GM23338 (cell line): ENCODE data around the gene NEMF. TPM values are rescaled to one million over a fixed set of nuclear protein-coding genes. Genes with fewer than 3 reads are reported as not detected.
A peak's percentile ranks its signal among the peaks of the same experiment; 100 is the strongest.

Experiments
- ATAC-seq: fragments of 200-7000 bp; cut with Tn5 transposase; 3 replicates; pipeline ENCODE4 v1.9.1; 2020
- DNase-seq: peaks from one replicate; pipeline ENCODE4 v3.0.0-alpha.2; 2015; ENCODE audit warnings: low spot score
- H2AFZ ChIP-seq: fragments of 200-600 bp; sonication (generic); 2 replicates; pipeline ENCODE4 v1.8.0; 2016; ENCODE audit warnings: antibody characterized with exemption, mild to moderate bottlenecking, moderate library complexity
- H3F3A ChIP-seq: fragments of 200-600 bp; sonication (generic); replicated peaks from 2 replicates; pipeline ENCODE4 v1.8.0; 2017; ENCODE audit warnings: antibody characterized with exemption, mixed run types, low read depth
- H3K27ac ChIP-seq: fragments of 200-600 bp; sonication (generic); 2 replicates; pipeline ENCODE4 v1.6.1; 2016; ENCODE audit warnings: low read depth
- H3K27me3 ChIP-seq: fragments of 200-600 bp; sonication (generic); 2 replicates; pipeline ENCODE4 v1.8.0; 2016; ENCODE audit warnings: mild to moderate bottlenecking, mixed run types, moderate library complexity; ENCODE audit not compliant: insufficient read depth
- H3K36me3 ChIP-seq: fragments of 200-600 bp; sonication (generic); 2 replicates; pipeline ENCODE4 v1.8.0; 2016; ENCODE audit warnings: mild to moderate bottlenecking; ENCODE audit not compliant: insufficient read depth
- H3K4me1 ChIP-seq: fragments of 200-600 bp; sonication (generic); 2 replicates; pipeline ENCODE4 v1.8.0; 2016; ENCODE audit warnings: mild to moderate bottlenecking, moderate library complexity; ENCODE audit not compliant: insufficient read depth
- H3K4me2 ChIP-seq: fragments of 200-600 bp; sonication (generic); 2 replicates; pipeline ENCODE4 v1.7.1; 2017; ENCODE audit warnings: mixed run types
- H3K4me3 ChIP-seq: fragments of 200-600 bp; sonication (generic); 2 replicates; pipeline ENCODE4 v1.6.1; 2016; ENCODE audit warnings: mixed run types
- H3K79me2 ChIP-seq: fragments of 200-600 bp; sonication (generic); replicated peaks from 2 replicates; pipeline ENCODE4 v1.8.0; 2017; ENCODE audit warnings: mild to moderate bottlenecking; ENCODE audit not compliant: insufficient read depth
- H3K9me2 ChIP-seq: fragments of 200-600 bp; sonication (generic); 2 replicates; pipeline ENCODE4 v1.8.0; 2017; ENCODE audit not compliant: insufficient read depth
- H4K20me1 ChIP-seq: fragments of 200-600 bp; sonication (generic); replicated peaks from 2 replicates; pipeline ENCODE4 v1.8.0; 2017; ENCODE audit warnings: mild to moderate bottlenecking; ENCODE audit not compliant: insufficient read depth
- H3K27ac Mint-ChIP-seq: 2 replicates; pipeline ENCODE4 v1.8.0; 2020; ENCODE audit warnings: inconsistent platforms, mild to moderate bottlenecking, moderate library complexity, mixed read lengths
- H3K27me3 Mint-ChIP-seq: 3 replicates; pipeline ENCODE4 v1.8.0; 2022; ENCODE audit warnings: low read depth, mild to moderate bottlenecking, moderate library complexity, mixed read lengths, inconsistent platforms; ENCODE audit not compliant: insufficient read depth, poor library complexity
- H3K36me3 Mint-ChIP-seq: 3 replicates; pipeline ENCODE4 v1.8.0; 2021; ENCODE audit warnings: low read depth, mild to moderate bottlenecking, inconsistent platforms, moderate library complexity, mixed read lengths
- H3K4me1 Mint-ChIP-seq: 3 replicates; pipeline ENCODE4 v1.8.0; 2020; ENCODE audit warnings: mild to moderate bottlenecking, inconsistent platforms, mixed read lengths
- H3K4me3 Mint-ChIP-seq: 3 replicates; pipeline ENCODE4 v1.8.0; 2021; ENCODE audit warnings: moderate library complexity, mild to moderate bottlenecking, inconsistent platforms, mixed read lengths
- H3K9me3 Mint-ChIP-seq: 3 replicates; pipeline ENCODE4 v1.8.0; 2020; ENCODE audit warnings: moderate library complexity, mild to moderate bottlenecking, inconsistent platforms, mixed read lengths
- CTCF ChIP-seq, 2 experiments: fragments of 200-600 bp in 1 of 2; sonication (generic) in 1 of 2; conservative IDR thresholded peaks; 2 replicates each; pipeline versions ENCODE4 v1.5.1 to v1.6.1; 2016 to 2017; ENCODE audit warnings: antibody characterized with exemption in 2 of 2, low read depth in 2 of 2, mild to moderate bottlenecking in 2 of 2, moderate library complexity in 1 of 2
- EZH2 ChIP-seq: fragments of 200-600 bp; sonication (generic); IDR thresholded peaks from one replicate; pipeline ENCODE4 v1.8.0; 2017; ENCODE audit warnings: antibody characterized with exemption, mild to moderate bottlenecking, low read depth; ENCODE audit not compliant: unreplicated experiment
- NANOG ChIP-seq: IDR thresholded peaks from 2 replicates; pipeline ENCODE4 v1.6.1; 2016; ENCODE audit warnings: antibody characterized with exemption, borderline replicate concordance
- POLR2AphosphoS5 ChIP-seq: IDR thresholded peaks from 2 replicates; pipeline ENCODE4 v1.6.1; 2016; ENCODE audit warnings: antibody characterized with exemption, low read depth
- REST ChIP-seq: IDR thresholded peaks from one replicate; pipeline ENCODE4 v1.6.1; 2018; ENCODE audit warnings: antibody characterized with exemption; ENCODE audit not compliant: unreplicated experiment
- STAT1 ChIP-seq: IDR thresholded peaks from one replicate; pipeline ENCODE4 v1.6.1; 2016; ENCODE audit warnings: antibody characterized with exemption; ENCODE audit not compliant: unreplicated experiment
- ZNF114 ChIP-seq: fragments of 250-450 bp; sonication (Bioruptor Pico); IDR thresholded peaks from 2 replicates; pipeline ENCODE4 v1.5.0; 2020; ENCODE audit warnings: mild to moderate bottlenecking, moderate library complexity
- ZNF331 ChIP-seq: fragments of 250-450 bp; sonication (Bioruptor Pico); IDR thresholded peaks from 2 replicates; pipeline ENCODE4 v1.5.0; 2020; ENCODE audit warnings: low read depth, mild to moderate bottlenecking, moderate library complexity
- polyA plus RNA-seq: library from polyadenylated mRNA; unstranded; fragments of >200 nt; fragmentation: Nextera tagmentation; extraction: Ambion mirVana; gene quantifications from 2 replicates; pipeline ENCODE4 v1.2.1, GENCODE V29; 2016
- total RNA-seq: library from RNA; depleted of rRNA; stranded (reverse); fragments of >200 nt; shearing (Covaris generic); gene quantifications from 2 replicates; pipeline ENCODE4 v1.2.3, GENCODE V29; 2014

Gene NEMF
- total and polyA plus RNA-seq, 2 experiments from 2014 or later: 58.4 to 88.1 TPM

GRCh38 chr14:49893309-49894213 is 41.0 kb upstream of the NEMF start:
- no peaks in the 10 kb centered on the region for H3K27me3 ChIP-seq
- Mint-ChIP-seq H3K4me1 (peaks cover 31% of the 10 kb centered on the region), H3K27ac (peak overlapping the region; percentile 100), H3K4me3 (peak overlapping the region; percentile 98), H3K36me3 (peaks cover 36% of the 10 kb centered on the region), H3K27me3 (peaks cover 7% of the 10 kb centered on the region), H3K9me3 (no peaks in the 10 kb centered on the region; the same call in 1 of the 3 replicates)
- no peaks in the 10 kb centered on the region for H3F3A ChIP-seq
- H4K20me1 ChIP-seq: peaks cover 22% of the 10 kb centered on the region
- peak; percentile 57 for ATAC-seq
- H3K4me2 ChIP-seq: peak overlapping the region; percentile 79
- peak overlapping the region; percentile 95 for H3K4me3 ChIP-seq
- peak; percentile 22 for DNase-seq
- peaks cover 26% of the 10 kb centered on the region for H3K4me1 ChIP-seq
- peaks cover 52% of the 10 kb centered on the region for H3K79me2 ChIP-seq
- TF ChIP-seq REST (no peak), STAT1 (no peak), ZNF331 (no peak), EZH2 (no peak)
- H3K9me2 ChIP-seq: no peaks in the 10 kb centered on the region
- H3K36me3 ChIP-seq: peaks cover 4% of the 10 kb centered on the region; the same call in 1 of the 2 replicates
- no peak overlapping the region for H2AFZ ChIP-seq
- H3K27ac ChIP-seq: peak overlapping the region; percentile 97

GRCh38 chr14:49892636-49893308 is 40.2 kb upstream of the NEMF start, which contains the start of gene ARF6:
Gene ARF6 (plus strand): TSS chr14:49893082. CDS start chr14:49893737, 655 bp downstream.
- Mint-ChIP-seq H3K4me1 (peaks cover 29% of the 10 kb centered on the region), H3K27ac (peak within 1 kb of the TSS; percentile 100), H3K36me3 (peaks cover 36% of the 10 kb centered on the region), H3K27me3 (peaks cover 9% of the 10 kb centered on the region), H3K9me3 (no peaks in the 10 kb centered on the region; the same call in 1 of the 3 replicates), H3K4me3 (peak within 1 kb of the TSS; percentile 98)
- DNase-seq (peak; percentile 98), ATAC-seq (peak; percentile 93)
- Histone ChIP-seq H3K79me2 (peaks cover 47% of the 10 kb centered on the region), H3K27ac (peak within 1 kb of the TSS; percentile 97), H3K4me3 (peak within 1 kb of the TSS; percentile 95), H3K4me1 (peaks cover 26% of the 10 kb centered on the region), H3K4me2 (peak within 1 kb of the TSS; percentile 79), H3K36me3 (peaks cover 4% of the 10 kb centered on the region; the same call in 1 of the 2 replicates), H3K9me2 (no peaks in the 10 kb centered on the region), H3F3A (no peaks in the 10 kb centered on the region), H2AFZ (peak within 1 kb of the TSS; percentile 75; the same call in 1 of the 2 replicates), H4K20me1 (peaks cover 22% of the 10 kb centered on the region), H3K27me3 (no peaks in the 10 kb centered on the region)
- TF ChIP-seq ZNF114: no peak
- TF ChIP-seq POLR2AphosphoS5: peak; percentile 79
- no peak for TF ChIP-seq REST
- peak in 1 of 2 experiments; percentile 25; a peak in 2 of 4 replicates for TF ChIP-seq CTCF (conservative IDR thresholded peaks at IDR 0.05; ENCODE audit: low read depth in 2 of 2)
- TF ChIP-seq NANOG: no peak
